DND-41 (cell line): ENCODE data around the gene BNC2.

Experiments
- EZH2 ChIP-seq: IDR thresholded peaks from 3 replicates; pipeline ENCODE4 v1.6.1; 2012; ENCODE audit warnings: borderline replicate concordance, low read depth, mild to moderate bottlenecking, moderate library complexity, low read length, inconsistent platforms; ENCODE audit not compliant: severe bottlenecking
- TF ChIP-seq, protein P1 (sequence below): IDR thresholded peaks from 2 replicates; pipeline ENCODE4 v1.5.1; 2012; ENCODE audit warnings: borderline replicate concordance, low read length, moderate library complexity, mild to moderate bottlenecking; ENCODE audit not compliant: poor library complexity, severe bottlenecking; ENCODE audit errors: extremely low read depth

GRCh38 chr9:16500386-16500785, 370.1 kb downstream of the BNC2 start:
- TF ChIP-seq, protein P1, sequence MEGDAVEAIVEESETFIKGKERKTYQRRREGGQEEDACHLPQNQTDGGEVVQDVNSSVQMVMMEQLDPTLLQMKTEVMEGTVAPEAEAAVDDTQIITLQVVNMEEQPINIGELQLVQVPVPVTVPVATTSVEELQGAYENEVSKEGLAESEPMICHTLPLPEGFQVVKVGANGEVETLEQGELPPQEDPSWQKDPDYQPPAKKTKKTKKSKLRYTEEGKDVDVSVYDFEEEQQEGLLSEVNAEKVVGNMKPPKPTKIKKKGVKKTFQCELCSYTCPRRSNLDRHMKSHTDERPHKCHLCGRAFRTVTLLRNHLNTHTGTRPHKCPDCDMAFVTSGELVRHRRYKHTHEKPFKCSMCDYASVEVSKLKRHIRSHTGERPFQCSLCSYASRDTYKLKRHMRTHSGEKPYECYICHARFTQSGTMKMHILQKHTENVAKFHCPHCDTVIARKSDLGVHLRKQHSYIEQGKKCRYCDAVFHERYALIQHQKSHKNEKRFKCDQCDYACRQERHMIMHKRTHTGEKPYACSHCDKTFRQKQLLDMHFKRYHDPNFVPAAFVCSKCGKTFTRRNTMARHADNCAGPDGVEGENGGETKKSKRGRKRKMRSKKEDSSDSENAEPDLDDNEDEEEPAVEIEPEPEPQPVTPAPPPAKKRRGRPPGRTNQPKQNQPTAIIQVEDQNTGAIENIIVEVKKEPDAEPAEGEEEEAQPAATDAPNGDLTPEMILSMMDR, result no peak
- no peak for TF ChIP-seq EZH2
